ENCODE results near the gene LAMP5.

Gene LAMP5

DNA sequence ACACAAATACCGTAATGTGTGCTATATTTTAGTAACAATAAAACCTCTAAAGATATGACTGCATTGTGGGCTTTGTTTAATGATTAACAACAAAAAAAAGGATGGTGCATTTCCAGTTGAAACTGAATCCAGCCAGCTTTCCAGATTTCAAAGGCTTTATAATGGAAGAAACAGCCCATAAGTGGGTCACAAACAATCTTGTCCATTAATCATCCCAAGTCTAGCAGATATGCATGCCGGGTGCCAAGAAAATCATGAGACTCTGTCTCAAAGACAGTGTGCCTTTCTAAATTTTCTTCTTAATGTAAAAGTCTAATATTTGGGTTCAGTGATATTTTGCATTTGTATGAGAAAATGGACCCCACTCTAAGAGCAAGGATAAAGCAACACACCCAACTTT lies 20.6 kb upstream of the LAMP5 start:
- Histone ChIP-seq H3K4me3 (ENCODE audit: low read length) (no peak overlapping the region), H3K27ac (ENCODE audit: low read depth, low read length) (no peak overlapping the region), H3K18ac (ENCODE audit: low read length) (no peak overlapping the region), H2BK15ac (replicated peaks; ENCODE audit: low read depth) (no peak overlapping the region), H3K79me2 (ENCODE audit: control insufficient read depth, insufficient read depth, low read length) (no peaks in the 10 kb centered on the region), H3K27me3 (ENCODE audit: insufficient read depth, low read length, poor library complexity) (no peaks in the 10 kb centered on the region), H4K5ac (ENCODE audit: low read length) (no peak overlapping the region), H3K4me2 (ENCODE audit: low read length) (no peak overlapping the region), H3K56ac (ENCODE audit: low read length) (no peak overlapping the region), H3K4me1 (ENCODE audit: control insufficient read depth, low read depth, low read length) (no peaks in the 10 kb centered on the region), H3K79me1 (ENCODE audit: low read length) (no peaks in the 10 kb centered on the region), H2BK120ac (ENCODE audit: low read depth, low read length) (no peak overlapping the region), H2AK5ac (ENCODE audit: low read length) (no peak overlapping the region), H3K9ac (ENCODE audit: low read length) (no peak overlapping the region), H4K8ac (ENCODE audit: low read depth, low read length) (no peak overlapping the region), H3K23ac (ENCODE audit: low read length) (no peak overlapping the region), H2BK5ac (ENCODE audit: low read length) (no peak overlapping the region), H3K4ac (ENCODE audit: low read depth, low read length) (no peak overlapping the region), H3K36me3 (ENCODE audit: control insufficient read depth, insufficient read depth, low read length) (no peaks in the 10 kb centered on the region)
- DNase-seq, result no peak
- WGBS (ENCODE audit: extremely low coverage, insufficient coverage, low lambda C conversion rate), result no CpG with 5 or more reads among the region's 2 CpGs

DNA sequence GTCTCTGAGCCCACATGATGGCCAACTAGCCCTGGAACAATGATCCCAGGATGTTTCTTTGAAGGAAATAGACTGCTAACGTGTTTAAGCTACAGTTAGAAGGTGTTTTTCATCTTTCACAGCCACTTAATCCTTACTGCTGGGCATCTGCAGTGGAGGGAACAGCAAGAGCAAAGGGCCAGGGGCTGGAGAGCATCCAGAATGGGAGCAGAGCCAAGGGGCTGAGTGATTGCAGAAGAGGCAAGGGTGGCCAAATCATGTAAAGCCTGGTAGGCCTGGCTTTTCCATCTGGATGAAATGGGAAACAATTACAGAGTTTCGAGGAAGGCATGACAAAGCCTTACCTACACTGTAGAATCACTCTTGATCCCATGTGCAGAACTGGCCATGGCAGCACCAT lies 18.7 kb upstream of the LAMP5 start:
- no peak overlapping the region for H2AK5ac ChIP-seq (ENCODE audit: low read length)
- no peak overlapping the region for H2BK5ac ChIP-seq (ENCODE audit: low read length)
- no peak overlapping the region for H3K56ac ChIP-seq (ENCODE audit: low read length)
- no peak overlapping the region for H3K27ac ChIP-seq (ENCODE audit: low read depth, low read length)
- H3K18ac ChIP-seq (ENCODE audit: low read length), result no peak overlapping the region
- H4K5ac ChIP-seq (ENCODE audit: low read length), result no peak overlapping the region
- no peak overlapping the region for H3K23ac ChIP-seq (ENCODE audit: low read length)
- no peaks in the 10 kb centered on the region for H3K36me3 ChIP-seq (ENCODE audit: control insufficient read depth, insufficient read depth, low read length)
- H4K8ac ChIP-seq (ENCODE audit: low read depth, low read length), result no peak overlapping the region
- no peak overlapping the region for H2BK15ac ChIP-seq (replicated peaks; ENCODE audit: low read depth)
- no peak overlapping the region for H3K4me2 ChIP-seq (ENCODE audit: low read length)
- no peak overlapping the region for H3K4ac ChIP-seq (ENCODE audit: low read depth, low read length)
- H3K79me1 ChIP-seq (ENCODE audit: low read length), result no peaks in the 10 kb centered on the region
- H3K4me3 ChIP-seq (ENCODE audit: low read length), result no peak overlapping the region
- no peaks in the 10 kb centered on the region for H3K4me1 ChIP-seq (ENCODE audit: control insufficient read depth, low read depth, low read length)
- no peak overlapping the region for H2BK120ac ChIP-seq (ENCODE audit: low read depth, low read length)
- DNase-seq, result no peak
- no peak overlapping the region for H3K9ac ChIP-seq (ENCODE audit: low read length)
- H3K27me3 ChIP-seq (ENCODE audit: insufficient read depth, low read length, poor library complexity), result no peaks in the 10 kb centered on the region
- H3K79me2 ChIP-seq (ENCODE audit: control insufficient read depth, insufficient read depth, low read length), result no peaks in the 10 kb centered on the region
- no CpG with 5 or more reads among the region's 2 CpGs for WGBS (ENCODE audit: extremely low coverage, insufficient coverage, low lambda C conversion rate)

DNA sequence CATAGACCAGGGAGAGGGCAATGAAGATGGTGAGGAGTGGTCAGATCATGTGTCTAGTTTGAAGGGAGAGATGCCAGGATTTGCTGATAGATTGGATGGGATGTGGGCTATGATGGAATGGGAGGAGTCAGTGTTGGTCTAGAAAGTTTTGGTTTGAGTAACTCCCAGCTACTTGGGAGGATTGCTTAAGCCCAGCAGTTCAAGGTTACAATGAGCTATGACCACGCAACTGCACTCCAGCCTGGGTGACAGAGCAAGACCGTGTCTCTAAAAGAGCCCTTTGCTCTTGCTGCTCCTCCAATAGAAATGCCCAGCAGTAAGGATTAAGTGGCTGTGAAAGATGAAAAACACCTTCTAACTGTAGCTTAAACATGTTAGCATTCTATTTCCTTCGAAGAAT lies 18.2 kb upstream of the LAMP5 start:
- Histone ChIP-seq H2BK15ac (replicated peaks; ENCODE audit: low read depth) (no peak overlapping the region), H3K18ac (ENCODE audit: low read length) (no peak overlapping the region), H3K4me1 (ENCODE audit: control insufficient read depth, low read depth, low read length) (no peaks in the 10 kb centered on the region), H3K56ac (ENCODE audit: low read length) (no peak overlapping the region), H3K4ac (ENCODE audit: low read depth, low read length) (no peak overlapping the region), H3K27ac (ENCODE audit: low read depth, low read length) (no peak overlapping the region), H3K23ac (ENCODE audit: low read length) (no peak overlapping the region), H3K79me2 (ENCODE audit: control insufficient read depth, insufficient read depth, low read length) (no peaks in the 10 kb centered on the region), H3K27me3 (ENCODE audit: insufficient read depth, low read length, poor library complexity) (no peaks in the 10 kb centered on the region), H2AK5ac (ENCODE audit: low read length) (no peak overlapping the region), H2BK120ac (ENCODE audit: low read depth, low read length) (no peak overlapping the region), H3K4me2 (ENCODE audit: low read length) (no peak overlapping the region), H3K9ac (ENCODE audit: low read length) (no peak overlapping the region), H2BK5ac (ENCODE audit: low read length) (no peak overlapping the region), H4K8ac (ENCODE audit: low read depth, low read length) (no peak overlapping the region), H3K36me3 (ENCODE audit: control insufficient read depth, insufficient read depth, low read length) (no peaks in the 10 kb centered on the region), H4K5ac (ENCODE audit: low read length) (no peak overlapping the region), H3K4me3 (ENCODE audit: low read length) (no peak overlapping the region), H3K79me1 (ENCODE audit: low read length) (no peaks in the 10 kb centered on the region)
- no peak for DNase-seq
- no CpG with 5 or more reads among the region's 3 CpGs for WGBS (ENCODE audit: extremely low coverage, insufficient coverage, low lambda C conversion rate)

DNA sequence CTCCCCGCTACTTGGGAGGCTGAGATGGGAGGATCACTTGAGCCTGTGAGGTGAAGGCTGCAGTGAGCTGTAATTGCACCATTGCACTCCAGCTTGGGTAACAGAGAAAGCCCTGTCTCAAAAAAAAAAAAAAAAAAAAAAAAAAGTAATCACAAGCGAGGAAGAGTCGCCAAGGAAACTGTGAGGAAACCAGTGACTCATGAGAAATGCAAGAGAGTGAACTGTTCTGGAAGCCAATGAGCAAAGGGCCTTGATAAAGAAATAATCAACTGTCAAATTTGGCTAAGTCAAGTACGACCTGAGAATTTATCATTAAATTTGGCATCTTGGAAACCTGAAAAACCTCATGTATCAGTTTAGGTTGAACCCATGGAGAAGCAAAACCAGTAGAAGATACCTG lies 16.1 kb upstream of the LAMP5 start:
- Histone ChIP-seq H3K79me2 (ENCODE audit: control insufficient read depth, insufficient read depth, low read length) (no peaks in the 10 kb centered on the region), H3K27me3 (ENCODE audit: insufficient read depth, low read length, poor library complexity) (no peaks in the 10 kb centered on the region), H3K18ac (ENCODE audit: low read length) (no peak overlapping the region), H2BK15ac (replicated peaks; ENCODE audit: low read depth) (no peak overlapping the region), H3K79me1 (ENCODE audit: low read length) (no peaks in the 10 kb centered on the region), H2BK5ac (ENCODE audit: low read length) (no peak overlapping the region), H3K23ac (ENCODE audit: low read length) (no peak overlapping the region), H3K56ac (ENCODE audit: low read length) (no peak overlapping the region), H3K4me2 (ENCODE audit: low read length) (no peak overlapping the region), H3K36me3 (ENCODE audit: control insufficient read depth, insufficient read depth, low read length) (no peaks in the 10 kb centered on the region), H2BK120ac (ENCODE audit: low read depth, low read length) (no peak overlapping the region), H3K4ac (ENCODE audit: low read depth, low read length) (no peak overlapping the region), H2AK5ac (ENCODE audit: low read length) (no peak overlapping the region), H3K9ac (ENCODE audit: low read length) (no peak overlapping the region), H3K4me1 (ENCODE audit: control insufficient read depth, low read depth, low read length) (no peaks in the 10 kb centered on the region), H3K4me3 (ENCODE audit: low read length) (no peak overlapping the region), H3K27ac (ENCODE audit: low read depth, low read length) (no peak overlapping the region), H4K5ac (ENCODE audit: low read length) (no peak overlapping the region), H4K8ac (ENCODE audit: low read depth, low read length) (no peak overlapping the region)
- no CpG with 5 or more reads among the region's 4 CpGs for WGBS (ENCODE audit: extremely low coverage, insufficient coverage, low lambda C conversion rate)
- no peak for DNase-seq

DNA sequence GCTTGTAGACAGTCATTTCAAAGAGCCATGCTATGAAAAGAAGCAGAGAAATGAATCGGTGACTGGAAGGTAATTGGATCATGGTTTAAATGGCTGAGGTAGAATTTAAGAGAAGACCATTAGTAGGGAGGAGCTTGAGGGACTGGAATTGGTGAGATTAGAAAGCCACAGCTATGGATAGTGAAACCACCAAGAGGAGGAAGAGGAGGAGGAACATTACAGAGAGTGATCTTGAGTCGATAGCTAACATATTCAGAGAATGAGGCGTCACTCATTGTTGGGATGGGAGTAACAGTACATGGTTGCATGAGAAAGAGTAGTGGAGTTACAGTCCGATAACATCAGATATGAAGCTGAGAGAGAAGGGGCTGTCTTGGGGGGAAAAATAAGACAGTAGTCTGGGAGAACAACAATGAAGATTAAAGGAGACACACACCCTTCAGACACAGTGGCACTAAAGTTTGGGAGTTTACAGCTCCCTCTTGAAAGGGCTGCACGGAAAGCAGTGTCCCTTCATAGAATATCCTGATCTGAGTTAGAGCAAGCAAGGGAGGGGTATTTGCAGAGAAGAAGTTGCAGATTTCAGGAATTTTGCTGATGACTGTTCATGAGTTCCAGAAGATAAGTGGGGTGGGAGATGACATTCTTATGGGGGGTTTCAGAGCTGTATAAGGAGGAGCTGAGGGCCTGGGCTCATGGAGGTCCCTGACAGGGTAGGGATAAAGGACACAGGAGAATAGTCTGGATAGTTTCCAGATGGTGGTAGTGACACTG lies 15.1 kb upstream of the LAMP5 start:
- no peaks in the 10 kb centered on the region for H3K27me3 ChIP-seq (ENCODE audit: insufficient read depth, low read length, poor library complexity)
- no peak overlapping the region for H3K9ac ChIP-seq (ENCODE audit: low read length)
- H3K56ac ChIP-seq (ENCODE audit: low read length), result no peak overlapping the region
- H3K23ac ChIP-seq (ENCODE audit: low read length), result no peak overlapping the region
- no peak overlapping the region for H2BK15ac ChIP-seq (replicated peaks; ENCODE audit: low read depth)
- no peak overlapping the region for H3K4me3 ChIP-seq (ENCODE audit: low read length)
- H4K5ac ChIP-seq (ENCODE audit: low read length), result no peak overlapping the region
- H2BK5ac ChIP-seq (ENCODE audit: low read length), result no peak overlapping the region
- H3K4me2 ChIP-seq (ENCODE audit: low read length), result no peak overlapping the region
- no peak overlapping the region for H2AK5ac ChIP-seq (ENCODE audit: low read length)
- no peaks in the 10 kb centered on the region for H3K79me1 ChIP-seq (ENCODE audit: low read length)
- H3K36me3 ChIP-seq (ENCODE audit: control insufficient read depth, insufficient read depth, low read length), result no peaks in the 10 kb centered on the region
- no peak overlapping the region for H4K8ac ChIP-seq (ENCODE audit: low read depth, low read length)
- DNase-seq, result no peak
- no peak overlapping the region for H3K27ac ChIP-seq (ENCODE audit: low read depth, low read length)
- no peak overlapping the region for H2BK120ac ChIP-seq (ENCODE audit: low read depth, low read length)
- no peaks in the 10 kb centered on the region for H3K79me2 ChIP-seq (ENCODE audit: control insufficient read depth, insufficient read depth, low read length)
- no peaks in the 10 kb centered on the region for H3K4me1 ChIP-seq (ENCODE audit: control insufficient read depth, low read depth, low read length)
- WGBS (ENCODE audit: extremely low coverage, insufficient coverage, low lambda C conversion rate), result no CpG with 5 or more reads among the region's 5 CpGs
- no peak overlapping the region for H3K4ac ChIP-seq (ENCODE audit: low read depth, low read length)
- no peak overlapping the region for H3K18ac ChIP-seq (ENCODE audit: low read length)

DNA sequence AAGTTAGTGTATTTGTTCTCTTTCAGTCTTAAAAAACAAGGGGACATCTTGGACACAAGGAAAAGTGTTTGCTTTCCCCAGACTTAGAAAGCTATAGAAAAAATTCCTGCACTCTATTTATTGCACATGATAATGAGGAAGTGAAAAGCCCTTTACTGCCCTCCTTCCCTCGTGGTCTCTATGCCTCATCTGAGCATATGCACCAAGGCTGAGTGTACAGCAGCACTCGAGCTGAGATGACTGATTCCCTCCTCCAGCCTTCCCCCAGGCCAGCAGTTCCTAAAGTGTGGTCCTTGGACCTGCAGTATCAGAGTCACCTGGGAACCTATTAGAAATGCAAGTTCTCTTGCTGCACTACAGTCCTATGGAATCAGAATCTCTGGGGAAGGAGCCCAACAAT lies 14.3 kb upstream of the LAMP5 start:
- Histone ChIP-seq H4K8ac (ENCODE audit: low read depth, low read length) (no peak overlapping the region), H3K4me3 (ENCODE audit: low read length) (no peak overlapping the region), H3K18ac (ENCODE audit: low read length) (no peak overlapping the region), H3K9ac (ENCODE audit: low read length) (no peak overlapping the region), H3K27me3 (ENCODE audit: insufficient read depth, low read length, poor library complexity) (peaks cover under 1% of the 10 kb centered on the region), H3K56ac (ENCODE audit: low read length) (no peak overlapping the region), H3K4ac (ENCODE audit: low read depth, low read length) (no peak overlapping the region), H3K36me3 (ENCODE audit: control insufficient read depth, insufficient read depth, low read length) (no peaks in the 10 kb centered on the region), H2BK120ac (ENCODE audit: low read depth, low read length) (no peak overlapping the region), H3K4me2 (ENCODE audit: low read length) (no peak overlapping the region), H3K23ac (ENCODE audit: low read length) (no peak overlapping the region), H2AK5ac (ENCODE audit: low read length) (no peak overlapping the region), H3K79me2 (ENCODE audit: control insufficient read depth, insufficient read depth, low read length) (no peaks in the 10 kb centered on the region), H3K4me1 (ENCODE audit: control insufficient read depth, low read depth, low read length) (no peaks in the 10 kb centered on the region), H2BK5ac (ENCODE audit: low read length) (no peak overlapping the region), H3K79me1 (ENCODE audit: low read length) (no peaks in the 10 kb centered on the region), H4K5ac (ENCODE audit: low read length) (no peak overlapping the region), H2BK15ac (replicated peaks; ENCODE audit: low read depth) (no peak overlapping the region), H3K27ac (ENCODE audit: low read depth, low read length) (no peak overlapping the region)
- WGBS (ENCODE audit: extremely low coverage, insufficient coverage, low lambda C conversion rate), result no CpG with 5 or more reads among the region's 2 CpGs
- no peak for DNase-seq

Data from mesendoderm (in vitro differentiated cells).